K562 (cell line): ENCODE measurements around the gene GKAP1.

ENCODE experiments used
- CREB1 ChIP-seq, 2 experiments: sonication (generic) in 1 of 2; formaldehyde crosslinking in 1 of 2; IDR thresholded peaks; 2 replicates each; pipeline versions ENCODE4 v1.6.1 to v1.8.0; 2012 to 2022; ENCODE audit warnings: inconsistent platforms in 1 of 2, mild to moderate bottlenecking in 1 of 2, missing genetic modification reagents in 1 of 2, moderate library complexity in 1 of 2
- JUN ChIP-seq, 2 experiments: sonication (generic) in 1 of 2; formaldehyde crosslinking in 1 of 2; IDR thresholded peaks; 2 replicates each; pipeline versions ENCODE4 v1.6.1 to v1.8.0; 2012 to 2022; ENCODE audit warnings: borderline replicate concordance in 2 of 2, mild to moderate bottlenecking in 2 of 2, improper control_type of control experiment in 1 of 2, low read depth in 1 of 2, low read length in 1 of 2, missing genetic modification reagents in 1 of 2
- MBD2 ChIP-seq: sonication (generic); IDR thresholded peaks from 2 replicates; pipeline ENCODE4 v1.6.1; 2016; ENCODE audit warnings: low read depth, borderline replicate concordance
- MYNN ChIP-seq, 2 experiments: sonication (generic); formaldehyde crosslinking in 1 of 2; IDR thresholded peaks; 2 replicates each; pipeline versions ENCODE4 v1.5.0 to v1.6.1; 2016 to 2020; ENCODE audit warnings: antibody characterized with exemption in 1 of 2, missing genetic modification reagents in 1 of 2
- TF ChIP-seq, protein P1 (sequence below), 3 experiments: IDR thresholded peaks in 2 of 3; conservative IDR thresholded peaks in 1 of 3; 2 replicates each; pipeline ENCODE4 v1.5.1; 2011 to 2012; ENCODE audit warnings: low read length in 3 of 3, mild to moderate bottlenecking in 3 of 3, control low read depth in 2 of 3, improper control_type of control experiment in 1 of 3, inconsistent platforms in 1 of 3, low read depth in 1 of 3, mixed read lengths in 1 of 3, moderate library complexity in 1 of 3; ENCODE audit not compliant: insufficient read depth in 2 of 3
- TF ChIP-seq, protein P2 (sequence below): fragments of 250-450 bp; sonication (Bioruptor Pico); IDR thresholded peaks from 2 replicates; pipeline ENCODE4 v1.9.0; 2021; ENCODE audit warnings: mild to moderate bottlenecking, inconsistent platforms

DNA sequence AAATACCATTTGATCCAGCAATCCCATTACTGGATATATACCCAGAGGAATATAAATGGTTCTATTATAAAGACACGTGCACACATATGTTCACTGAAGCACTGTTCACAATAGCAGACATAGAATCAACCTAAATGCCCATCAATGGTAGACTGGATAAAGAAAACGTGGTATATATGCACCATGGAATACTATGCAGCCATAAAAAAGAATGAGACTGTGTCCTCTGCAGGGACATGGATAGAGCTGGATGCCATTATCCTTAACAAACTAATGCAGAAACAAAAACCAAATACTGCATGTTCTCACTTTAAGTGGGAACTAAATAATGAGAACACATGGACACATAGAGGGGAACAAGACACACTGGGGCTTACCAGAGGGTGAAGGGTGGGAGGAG lies 39.4 kb downstream of the GKAP1 start:
- TF ChIP-seq JUN (IDR thresholded peaks at IDR 0.05; ENCODE audit: borderline replicate concordance, low read depth, low read length), result no peak
- TF ChIP-seq JUN (CRISPR knock-in tag; IDR thresholded peaks at IDR 0.05; ENCODE audit: borderline replicate concordance), result no peak
- TF ChIP-seq MBD2, result no peak
- TF ChIP-seq, protein P1, sequence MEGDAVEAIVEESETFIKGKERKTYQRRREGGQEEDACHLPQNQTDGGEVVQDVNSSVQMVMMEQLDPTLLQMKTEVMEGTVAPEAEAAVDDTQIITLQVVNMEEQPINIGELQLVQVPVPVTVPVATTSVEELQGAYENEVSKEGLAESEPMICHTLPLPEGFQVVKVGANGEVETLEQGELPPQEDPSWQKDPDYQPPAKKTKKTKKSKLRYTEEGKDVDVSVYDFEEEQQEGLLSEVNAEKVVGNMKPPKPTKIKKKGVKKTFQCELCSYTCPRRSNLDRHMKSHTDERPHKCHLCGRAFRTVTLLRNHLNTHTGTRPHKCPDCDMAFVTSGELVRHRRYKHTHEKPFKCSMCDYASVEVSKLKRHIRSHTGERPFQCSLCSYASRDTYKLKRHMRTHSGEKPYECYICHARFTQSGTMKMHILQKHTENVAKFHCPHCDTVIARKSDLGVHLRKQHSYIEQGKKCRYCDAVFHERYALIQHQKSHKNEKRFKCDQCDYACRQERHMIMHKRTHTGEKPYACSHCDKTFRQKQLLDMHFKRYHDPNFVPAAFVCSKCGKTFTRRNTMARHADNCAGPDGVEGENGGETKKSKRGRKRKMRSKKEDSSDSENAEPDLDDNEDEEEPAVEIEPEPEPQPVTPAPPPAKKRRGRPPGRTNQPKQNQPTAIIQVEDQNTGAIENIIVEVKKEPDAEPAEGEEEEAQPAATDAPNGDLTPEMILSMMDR (IDR thresholded peaks at IDR 0.05 in 2 of 3, conservative IDR thresholded peaks at IDR 0.05 in 1 of 3; ENCODE audit: insufficient read depth in 2 of 3, low read depth in 1 of 3, low read length in 3 of 3), result no peak
- TF ChIP-seq, protein P2, sequence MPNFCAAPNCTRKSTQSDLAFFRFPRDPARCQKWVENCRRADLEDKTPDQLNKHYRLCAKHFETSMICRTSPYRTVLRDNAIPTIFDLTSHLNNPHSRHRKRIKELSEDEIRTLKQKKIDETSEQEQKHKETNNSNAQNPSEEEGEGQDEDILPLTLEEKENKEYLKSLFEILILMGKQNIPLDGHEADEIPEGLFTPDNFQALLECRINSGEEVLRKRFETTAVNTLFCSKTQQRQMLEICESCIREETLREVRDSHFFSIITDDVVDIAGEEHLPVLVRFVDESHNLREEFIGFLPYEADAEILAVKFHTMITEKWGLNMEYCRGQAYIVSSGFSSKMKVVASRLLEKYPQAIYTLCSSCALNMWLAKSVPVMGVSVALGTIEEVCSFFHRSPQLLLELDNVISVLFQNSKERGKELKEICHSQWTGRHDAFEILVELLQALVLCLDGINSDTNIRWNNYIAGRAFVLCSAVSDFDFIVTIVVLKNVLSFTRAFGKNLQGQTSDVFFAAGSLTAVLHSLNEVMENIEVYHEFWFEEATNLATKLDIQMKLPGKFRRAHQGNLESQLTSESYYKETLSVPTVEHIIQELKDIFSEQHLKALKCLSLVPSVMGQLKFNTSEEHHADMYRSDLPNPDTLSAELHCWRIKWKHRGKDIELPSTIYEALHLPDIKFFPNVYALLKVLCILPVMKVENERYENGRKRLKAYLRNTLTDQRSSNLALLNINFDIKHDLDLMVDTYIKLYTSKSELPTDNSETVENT (CRISPR knock-in tag), result no peak
- TF ChIP-seq CREB1 (IDR thresholded peaks at IDR 0.05), result no peak
- TF ChIP-seq CREB1 (CRISPR knock-in tag; IDR thresholded peaks at IDR 0.05), result no peak
- no peak for TF ChIP-seq MYNN (IDR thresholded peaks at IDR 0.05)
- no peak for TF ChIP-seq MYNN (CRISPR knock-in tag; IDR thresholded peaks at IDR 0.05)
